Stimulated activated CD4-positive, alpha-beta T cell treated with anti-CD3 and anti-CD28 coated beads, Interleukin-12 subunit alpha, Interleukin-12 subunit beta, amount 100 ng/mL, for 24 hours (primary cell): ENCODE measurements around the gene ALAS1.
A peak's percentile ranks its signal among the peaks of the same experiment; 100 is the strongest.

Experiments used
- DNase-seq, 2 experiments: peaks; one replicate each; pipeline ENCODE4 v3.0.0-alpha.2; 2020; ENCODE audit warnings: low read depth in 2 of 2

The ALAS1 gene

GRCh38 chr3:52234516-52235447, 36.8 kb downstream of the ALAS1 start:
- no peak for DNase-seq

DNA sequence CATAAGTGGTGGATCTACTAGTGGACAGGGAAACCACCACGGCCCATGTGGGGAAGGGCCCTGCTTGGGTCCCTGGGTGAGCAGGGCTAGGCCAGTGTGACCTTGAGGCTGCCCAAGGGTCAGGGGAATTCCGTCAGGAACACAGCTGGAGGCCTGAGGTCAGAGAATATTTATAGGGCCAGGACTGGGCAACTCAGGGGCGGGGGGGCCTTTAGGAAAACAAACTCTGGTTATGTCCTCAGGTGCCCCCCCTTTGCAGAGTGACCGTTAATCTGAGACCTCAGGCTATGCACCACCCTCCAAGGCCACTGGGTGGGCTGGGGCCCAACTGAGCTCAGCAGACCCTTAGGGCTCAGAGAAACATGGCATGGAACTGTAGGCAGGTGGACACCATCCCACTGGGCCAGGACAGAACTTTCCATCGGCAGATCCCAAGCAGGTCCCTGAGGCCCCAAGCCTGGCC, 38.5 kb downstream of the ALAS1 start:
- DNase-seq, result no peak

GRCh38 chr3:52237006-52237656, 39.2 kb downstream of the ALAS1 start:
- no peak for DNase-seq

DNA sequence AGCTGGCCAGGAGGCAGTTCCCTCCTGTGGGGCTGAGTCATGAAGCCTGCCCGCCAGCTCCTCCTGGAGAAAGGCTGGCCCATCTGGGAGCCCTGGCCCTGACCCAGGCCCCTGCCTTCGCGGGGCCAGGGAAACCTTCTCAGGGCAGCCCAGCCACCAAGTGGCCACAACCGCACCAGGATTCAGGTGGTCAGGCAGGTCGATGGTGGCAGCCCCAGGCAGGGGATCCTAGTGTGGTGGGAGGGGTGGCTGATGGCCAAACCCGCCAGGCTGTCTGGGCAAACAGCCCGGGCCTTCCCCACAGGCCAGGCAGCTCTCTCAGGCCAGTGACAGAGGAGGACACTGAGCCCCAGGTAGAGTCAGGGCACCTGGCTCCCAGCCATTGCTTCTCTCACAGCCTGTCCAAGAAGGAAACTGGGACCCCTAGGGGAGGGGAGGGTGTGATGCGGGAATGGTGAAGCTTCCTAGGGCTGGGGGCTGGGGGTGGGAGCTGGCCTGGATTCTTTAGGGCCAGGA, 39.8 kb downstream of the ALAS1 start:
- DNase-seq, result no peak

- DNase-seq, result no peak
These were observed 40.3 kb downstream of the ALAS1 start for GRCh38 chr3:52238193-52238760.

GRCh38 chr3:52238761-52239701, 41.1 kb downstream of the ALAS1 start, which contains the start of gene TWF2:
TSS of gene TWF2 (minus strand) at chr3:52239158. CDS start at chr3:52239016, 142 bp downstream.
- DNase-seq, result peak; percentile 73 to 74

DNA sequence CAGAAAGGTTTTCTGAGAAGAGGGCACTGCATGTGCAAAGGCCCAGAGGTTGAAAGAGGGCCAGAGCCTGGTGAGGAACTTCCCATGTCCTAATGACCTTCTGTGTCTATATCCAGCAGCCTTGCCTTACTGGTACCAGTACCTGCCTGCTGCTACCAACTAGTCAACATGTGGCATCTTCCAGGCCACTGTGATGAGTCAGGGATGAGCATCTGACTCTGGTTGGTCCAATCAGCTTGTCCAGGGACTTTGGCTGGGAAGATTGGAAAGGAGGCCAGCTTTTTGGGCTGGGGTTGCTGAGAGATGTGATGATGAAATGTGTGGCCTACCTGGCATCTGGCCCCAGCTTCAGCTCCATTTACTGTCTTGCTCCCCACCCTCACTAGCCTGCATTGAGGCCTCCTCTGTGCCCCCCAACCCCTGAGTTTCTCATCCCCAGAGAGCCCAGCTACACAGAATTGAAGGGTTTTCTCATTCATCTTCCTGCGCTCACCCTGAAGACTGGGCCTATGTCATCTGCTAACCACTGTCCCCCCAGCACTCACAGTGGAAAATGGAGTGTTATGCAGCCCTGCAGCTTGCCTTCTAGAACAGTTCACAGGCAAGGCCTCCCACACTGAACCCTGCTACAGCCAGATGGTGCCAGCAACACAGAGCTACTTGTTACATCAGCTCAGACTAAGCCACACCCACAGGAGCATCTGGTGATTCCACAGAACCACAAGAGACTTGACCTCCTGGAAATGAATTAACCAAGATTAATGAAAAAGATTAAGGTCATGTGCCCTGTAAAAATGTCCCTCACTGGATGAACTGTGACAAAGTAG, 42.3 kb downstream of the ALAS1 start:
- peak in 1 of 2 experiments; percentile 50 for DNase-seq

DNA sequence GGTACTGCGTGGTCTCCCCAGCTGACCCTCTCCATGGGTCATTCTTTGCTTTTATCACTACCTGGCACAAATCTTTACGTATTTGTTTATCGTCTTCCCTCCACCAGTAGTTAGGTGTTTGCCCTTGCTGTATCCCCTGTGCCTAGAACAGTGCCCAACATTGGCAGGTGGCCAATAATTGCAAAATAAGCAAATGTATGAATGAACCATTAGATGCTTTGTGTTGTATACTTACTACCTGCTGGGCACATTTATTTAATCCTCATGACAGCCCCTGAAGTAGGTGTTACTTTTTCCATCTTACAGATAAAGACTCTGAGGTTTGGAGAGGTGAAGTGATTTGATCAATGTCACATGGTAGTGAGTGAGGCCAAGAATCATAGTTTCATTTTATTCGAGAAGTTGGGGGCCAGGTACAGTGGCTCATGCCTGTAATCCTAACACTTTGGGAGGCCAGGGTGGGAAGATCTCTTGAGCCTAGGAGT, 43.0 kb downstream of the ALAS1 start:
- no peak for DNase-seq

DNA sequence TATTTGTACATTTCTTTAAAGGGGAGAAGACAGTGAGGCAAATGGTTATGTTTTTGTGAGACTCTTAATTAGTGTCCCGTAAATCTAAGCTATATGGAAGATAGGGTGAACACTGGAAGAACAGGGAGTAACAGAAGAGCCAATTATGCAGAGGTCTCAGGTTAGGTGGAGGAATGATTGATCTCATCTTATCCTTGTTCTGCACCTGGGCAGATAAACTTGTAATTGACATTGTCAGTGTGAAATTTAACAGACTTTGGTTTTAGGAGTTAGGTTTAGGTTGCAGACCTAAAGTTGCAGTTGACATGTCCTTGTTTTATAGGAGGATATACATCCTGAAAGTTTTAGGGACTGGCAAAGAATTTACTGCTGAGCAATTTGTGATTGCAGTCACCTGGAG, 44.1 kb downstream of the ALAS1 start:
- no peak for DNase-seq

DNA sequence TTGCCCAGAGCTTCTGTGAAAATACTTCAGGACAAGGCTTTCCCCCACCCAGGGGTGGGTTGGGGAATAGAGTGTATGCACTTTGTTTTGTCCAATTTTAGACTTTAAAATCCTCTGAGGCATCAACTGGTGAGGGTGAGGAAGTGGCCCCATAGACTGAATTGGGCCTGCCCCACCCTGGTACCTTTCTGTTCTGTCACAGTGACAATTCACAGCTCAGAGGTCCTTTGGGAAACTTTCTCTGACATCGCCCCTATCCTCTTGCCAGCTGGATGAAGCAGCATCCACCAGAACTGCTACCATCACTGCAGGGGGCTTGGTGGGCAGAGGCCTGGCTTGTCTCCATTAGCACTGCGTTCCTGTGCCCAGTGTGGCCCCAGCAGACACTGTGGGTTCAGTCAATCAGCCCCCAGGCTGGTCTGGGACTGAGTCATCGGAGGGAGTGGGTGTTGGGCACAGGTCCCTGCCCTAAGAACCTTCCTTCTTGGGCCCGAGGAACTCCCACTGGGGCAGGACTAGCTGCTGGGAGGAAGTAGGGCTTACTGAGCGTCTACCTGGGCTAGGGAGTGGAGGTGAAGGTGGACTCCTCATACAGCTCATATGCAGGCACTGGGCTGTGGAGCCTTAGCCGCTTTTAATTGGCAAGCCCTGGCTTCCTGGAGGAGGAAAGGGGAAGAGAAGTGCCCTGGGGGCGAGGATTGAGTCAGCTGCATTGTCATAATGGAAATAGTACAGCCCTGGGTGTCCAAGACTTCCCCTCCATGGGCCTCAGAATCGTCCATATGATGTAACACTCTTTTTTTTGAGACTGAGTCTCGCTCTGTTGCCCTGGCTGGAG, 46.0 kb downstream of the ALAS1 start:
- DNase-seq, result peak in 1 of 2 experiments; percentile 45

DNA sequence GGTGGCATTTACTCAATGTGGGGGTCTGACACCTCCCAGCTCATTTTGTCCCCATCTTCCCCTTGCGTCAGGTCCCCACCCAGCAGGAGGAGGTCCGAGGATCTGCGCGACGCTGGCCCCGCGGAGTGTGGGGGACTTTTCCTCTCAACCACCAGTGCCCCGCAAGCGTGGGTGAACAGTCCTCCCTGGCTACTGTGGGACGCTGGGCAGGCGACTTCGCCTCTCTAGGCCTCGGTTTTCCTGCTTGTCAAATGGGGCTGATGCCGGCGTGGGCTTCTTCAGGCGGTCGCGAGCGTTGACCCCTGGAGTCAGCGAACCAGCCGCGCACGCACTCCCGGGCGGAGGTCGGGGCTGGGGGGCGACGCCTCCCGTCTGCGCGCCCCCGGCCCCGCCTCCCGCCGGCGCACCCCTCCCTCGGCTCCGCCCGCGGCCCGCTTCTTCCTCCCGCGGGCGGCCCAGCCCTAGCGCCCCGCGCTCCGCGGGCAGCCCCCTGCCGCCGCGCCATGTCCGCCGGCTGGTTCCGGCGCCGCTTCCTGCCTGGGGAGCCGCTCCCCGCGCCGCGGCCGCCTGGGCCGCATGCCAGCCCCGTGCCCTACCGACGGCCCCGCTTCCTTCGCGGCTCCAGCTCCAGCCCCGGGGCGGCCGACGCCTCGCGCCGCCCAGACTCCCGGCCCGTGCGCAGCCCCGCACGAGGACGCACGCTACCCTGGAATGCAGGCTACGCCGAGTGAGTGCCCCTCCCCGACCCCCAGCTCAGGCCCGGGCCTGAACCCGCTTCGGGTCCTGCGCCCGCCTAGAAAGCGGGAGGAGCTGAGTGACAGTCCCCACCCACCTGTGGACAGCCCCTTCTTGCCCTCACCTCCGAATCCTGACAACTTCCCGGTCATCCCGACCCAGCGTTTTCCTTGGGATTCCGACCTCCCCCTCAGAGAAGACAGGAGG, 47.6 kb downstream of the ALAS1 start, which contains the start of gene PPM1M:
TSS of gene PPM1M (plus strand) at position 438 of the 942 bp plus-strand sequence. CDS start at position 504, 66 bp downstream.
- no peak for DNase-seq

DNA sequence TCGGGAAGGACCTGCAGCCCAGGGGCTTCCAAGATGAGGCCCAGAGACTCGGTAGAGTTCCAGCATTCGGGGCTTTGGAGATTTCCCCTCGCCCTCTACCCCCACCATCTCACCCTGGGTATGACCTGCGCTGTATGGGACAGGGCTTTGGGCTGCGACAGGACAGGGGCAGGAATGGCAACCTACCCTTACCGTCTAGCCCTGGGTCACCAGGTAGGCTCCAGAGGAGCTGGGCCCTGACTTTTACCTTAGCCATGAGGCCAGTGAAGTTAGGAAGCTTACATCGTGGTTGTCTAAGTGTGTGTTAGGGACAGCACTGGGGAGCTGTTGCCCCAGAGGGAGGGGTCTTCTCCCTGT, 48.3 kb downstream of the ALAS1 start:
- no peak for DNase-seq

DNA sequence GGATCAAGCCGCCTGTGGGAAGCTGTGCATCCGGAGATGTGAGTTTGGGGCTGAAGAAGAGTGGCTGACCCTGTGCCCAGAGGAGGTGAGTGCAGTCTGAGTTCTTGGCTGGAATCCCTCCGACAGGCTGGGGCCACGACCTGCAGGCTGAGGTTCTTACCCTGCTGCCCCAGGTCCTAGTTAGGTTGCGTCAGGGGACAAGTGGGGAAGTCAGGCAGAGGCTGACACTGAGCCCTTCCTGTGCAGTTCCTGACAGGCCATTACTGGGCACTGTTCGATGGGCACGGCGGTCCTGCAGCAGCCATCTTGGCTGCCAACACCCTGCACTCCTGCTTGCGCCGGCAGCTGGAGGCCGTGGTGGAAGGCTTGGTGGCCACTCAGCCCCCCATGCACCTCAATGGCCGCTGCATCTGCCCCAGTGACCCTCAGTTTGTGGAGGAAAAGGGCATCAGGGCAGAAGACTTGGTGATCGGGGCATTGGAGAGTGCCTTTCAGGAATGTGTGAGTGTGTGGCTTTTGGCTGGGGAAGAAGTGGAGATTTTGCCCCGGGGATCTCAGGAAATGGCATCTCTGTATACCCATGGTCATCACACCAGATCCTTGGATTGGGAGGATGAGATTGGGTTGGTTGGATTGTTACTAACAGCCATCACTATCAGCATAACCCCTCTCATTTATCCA, 48.9 kb downstream of the ALAS1 start:
- DNase-seq, result no peak

GRCh38 chr3:52247409-52248164, 49.6 kb downstream of the ALAS1 start:
- DNase-seq, result no peak

GRCh38 chr3:52248165-52248541, 50.2 kb downstream of the ALAS1 start:
- DNase-seq, result no peak

GRCh38 chr3:52248816-52249547, 51.0 kb downstream of the ALAS1 start:
- DNase-seq, result no peak
